ENCODE data around the gene MAZ.
"Not testable (repeated sequence)": the region's sequence is repeated elsewhere in the genome, so short reads cannot be mapped to it uniquely, and the experiment has no call there.

Gene MAZ

DNA sequence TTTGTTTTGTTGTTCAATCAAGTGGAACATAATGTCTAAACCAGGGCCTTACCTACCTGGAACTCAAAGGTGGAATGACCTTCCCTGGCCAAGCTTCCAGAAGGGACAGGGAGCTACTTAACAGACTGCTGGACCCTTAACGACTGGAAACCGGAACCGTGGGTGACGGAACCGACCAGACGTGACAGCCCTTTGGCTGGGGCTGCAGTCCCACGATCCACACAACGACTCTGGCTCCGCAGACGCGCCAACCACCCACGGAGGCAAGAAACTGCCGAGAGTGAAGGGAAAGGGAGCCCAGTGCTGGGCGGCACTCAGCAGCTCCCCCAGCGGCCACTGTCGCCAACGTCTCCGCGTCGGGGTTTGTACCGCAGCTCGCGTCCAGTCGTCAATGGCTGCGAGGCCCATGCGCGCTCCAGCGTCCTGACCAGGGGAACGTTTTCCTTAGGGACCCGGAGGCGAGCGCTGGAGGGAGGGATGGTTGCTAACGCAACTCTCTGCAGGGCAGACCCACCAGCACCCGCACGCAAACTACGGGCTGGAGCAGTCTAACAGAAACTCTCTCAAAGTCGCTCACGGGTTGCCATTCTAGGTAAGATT is 21.3 kb upstream of the MAZ start:
- no peak for DNase-seq

GRCh38 chr16:29787155-29787554 is 19.2 kb upstream of the MAZ start:
- DNase-seq: not testable (repeated sequence)

DNA sequence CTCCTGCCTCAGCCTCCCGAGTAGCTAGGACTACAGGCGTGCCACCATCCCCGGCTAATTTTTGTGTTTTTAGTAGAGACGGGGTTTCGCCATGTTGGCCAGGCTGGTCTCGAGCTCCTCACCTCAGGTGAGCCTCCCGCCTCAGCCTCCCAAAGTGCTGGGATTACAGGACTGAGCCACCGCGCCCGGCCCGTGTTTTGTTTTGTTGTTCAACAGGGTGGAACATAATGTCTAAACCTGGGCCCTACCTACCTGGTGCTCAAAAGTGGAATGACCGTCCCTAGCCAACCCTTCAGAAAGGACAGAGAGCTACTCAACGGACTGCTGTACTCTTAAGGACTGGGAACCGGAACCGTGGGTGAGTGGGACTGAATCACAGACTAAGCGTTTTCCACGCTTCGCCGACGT is 16.6 kb upstream of the MAZ start:
- no peak for DNase-seq

- peak; percentile 71 for DNase-seq
These were observed 16.0 kb upstream of the MAZ start, which contains the start of gene KIF22 for GRCh38 chr16:29790183-29790948. Gene KIF22 (plus strand): TSS chr16:29790751. CDS start chr16:29790760, 9 bp downstream.

GRCh38 chr16:29790949-29791844 is 15.1 kb upstream of the MAZ start:
- DNase-seq: no peak

- DNase-seq: no peak
These were observed 14.2 kb upstream of the MAZ start for GRCh38 chr16:29791845-29792807.

GRCh38 chr16:29793153-29793552 is 13.2 kb upstream of the MAZ start:
- DNase-seq: not testable (repeated sequence)

- no peak for DNase-seq
These were observed 12.1 kb upstream of the MAZ start for GRCh38 chr16:29794231-29794710.

DNA sequence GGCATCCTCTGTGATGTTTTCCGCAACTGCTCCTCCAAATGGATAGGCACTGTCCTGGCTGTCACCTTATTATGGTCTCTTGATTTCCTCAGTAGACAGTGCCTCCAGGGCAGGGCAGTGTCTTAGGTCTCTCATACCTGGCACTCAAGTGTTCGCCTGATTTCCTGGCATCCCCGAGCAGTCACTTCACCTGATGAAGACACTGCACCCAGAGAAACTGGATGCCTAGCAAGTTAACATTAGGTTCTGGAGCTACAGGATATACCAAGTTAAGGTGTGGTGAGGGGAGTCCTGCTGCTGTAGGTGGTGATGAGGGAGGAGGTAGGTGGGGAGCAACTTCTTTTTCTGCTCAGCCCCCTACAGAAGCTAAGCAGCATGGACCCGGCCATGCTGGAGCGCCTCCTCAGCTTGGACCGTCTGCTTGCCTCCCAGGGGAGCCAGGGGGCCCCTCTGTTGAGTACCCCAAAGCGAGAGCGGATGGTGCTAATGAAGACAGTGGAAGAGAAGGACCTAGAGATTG is 3.9 kb upstream of the MAZ start:
- DNase-seq: no peak

DNA sequence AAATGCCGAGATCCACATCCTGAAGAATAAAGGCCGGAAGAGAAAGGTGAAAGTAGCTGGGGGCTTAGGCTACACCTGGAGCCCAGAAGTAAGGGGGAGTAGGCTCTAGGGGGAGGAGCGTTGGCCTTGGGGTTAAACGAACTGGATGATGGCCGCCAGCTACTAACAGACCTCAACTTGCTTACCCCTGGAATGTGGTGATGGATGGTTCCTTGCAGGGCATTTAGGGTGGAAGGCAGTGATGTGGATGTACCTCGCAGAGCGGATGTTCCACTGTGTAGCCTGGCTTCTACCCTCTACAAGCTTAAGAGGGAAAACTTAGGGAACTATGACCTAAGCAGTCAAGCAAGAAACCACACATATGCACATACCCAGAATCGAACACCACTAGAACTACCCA is 2.3 kb upstream of the MAZ start:
- no peak for DNase-seq

DNA sequence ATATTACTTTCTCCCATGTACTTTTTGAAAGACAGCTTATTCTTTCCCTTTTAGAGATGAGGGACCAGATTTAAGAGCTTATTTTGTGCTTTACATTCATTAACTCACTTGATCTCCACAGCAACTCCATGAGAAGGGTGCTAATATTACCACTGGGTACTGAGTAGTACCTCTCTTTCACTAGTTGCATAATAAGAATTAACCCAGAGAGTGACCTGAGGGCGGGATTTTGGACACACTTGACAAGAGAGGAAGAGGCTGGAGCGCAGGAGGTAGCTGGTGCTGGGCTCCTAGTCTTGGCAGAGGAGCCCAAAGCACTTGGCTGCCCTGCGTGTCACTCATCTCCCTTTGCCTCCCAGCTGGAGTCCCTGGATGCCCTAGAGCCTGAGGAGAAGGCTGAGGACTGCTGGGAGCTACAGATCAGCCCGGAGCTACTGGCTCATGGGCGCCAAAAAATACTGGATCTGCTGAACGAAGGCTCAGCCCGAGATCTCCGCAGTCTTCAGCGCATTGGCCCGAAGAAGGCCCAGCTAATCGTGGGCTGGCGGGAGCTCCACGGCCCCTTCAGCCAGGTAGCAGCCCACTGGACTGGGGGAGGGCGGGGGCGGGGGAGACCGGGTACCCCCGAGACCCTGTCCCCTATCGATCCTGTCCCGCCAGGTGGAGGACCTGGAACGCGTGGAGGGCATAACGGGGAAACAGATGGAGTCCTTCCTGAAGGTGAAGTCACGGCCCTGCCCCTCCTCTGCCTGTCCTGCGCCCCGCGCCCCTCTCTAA is 1.7 kb upstream of the MAZ start:
- DNase-seq: no peak

- DNase-seq: peak; percentile 77
These were observed 864 bp upstream of the MAZ start for GRCh38 chr16:29805232-29806098.

GRCh38 chr16:29806641-29807425 is 504 bp downstream of the MAZ start:
- DNase-seq: no peak

GRCh38 chr16:29807426-29808218 is 1.3 kb downstream of the MAZ start:
- DNase-seq: no peak

GRCh38 chr16:29808219-29808900 is 2.0 kb downstream of the MAZ start:
- DNase-seq: no peak

DNA sequence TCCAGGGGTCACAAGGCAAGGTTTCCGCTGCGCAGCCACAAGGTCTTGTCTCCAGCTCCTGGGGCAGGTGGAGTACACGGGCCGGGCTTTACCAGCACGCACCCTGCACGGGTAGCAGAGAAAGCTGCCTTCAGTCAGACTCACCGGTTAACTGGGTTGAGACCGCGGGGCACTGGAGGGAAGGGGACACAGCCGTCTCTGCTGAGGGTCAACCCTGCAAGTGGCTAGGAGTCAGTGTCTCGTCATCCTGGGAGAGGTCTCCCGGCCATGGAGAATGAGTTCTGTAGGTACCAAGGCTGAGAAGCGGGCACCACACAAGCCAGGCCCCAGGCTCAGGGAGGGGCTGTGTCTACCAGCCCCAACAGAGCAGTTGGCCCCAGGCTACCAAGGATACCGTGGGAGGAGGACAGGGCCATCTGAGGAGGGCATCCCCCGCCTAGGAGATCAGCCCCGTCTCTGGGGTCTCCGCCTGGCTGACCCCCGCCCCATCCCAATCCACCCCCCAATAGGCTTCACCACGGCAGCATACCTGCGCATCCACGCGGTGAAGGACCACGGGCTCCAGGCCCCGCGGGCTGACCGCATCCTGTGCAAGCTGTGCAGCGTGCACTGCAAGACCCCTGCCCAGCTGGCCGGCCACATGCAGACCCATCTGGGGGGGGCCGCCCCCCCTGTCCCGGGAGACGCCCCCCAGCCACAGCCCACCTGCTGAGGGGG is 2.9 kb downstream of the MAZ start:
- DNase-seq: no peak
